Naive B cell (primary cell): ENCODE results near the gene NAALADL1. TPM values are rescaled to one million over a fixed set of nuclear protein-coding genes. Genes with fewer than 3 reads are reported as not detected.

Experiments
- polyA plus RNA-seq, 6 donors: library from polyadenylated mRNA; unstranded; fragments of 300-500 nt; fragmentation: Illumina TruSeq; gene quantifications; one replicate each; pipeline ENCODE4 v1.2.3, GENCODE V29; 2021; ENCODE audit warnings: low read depth in 6 of 6

NAALADL1 gene
- polyA plus RNA-seq, 6 donors from 2014 or later, result 19.4 to 28.3 (median 24.3) TPM

Other genes with a start within 250 kb of the NAALADL1 start
- gene MEN1, start 248.0 kb downstream of the NAALADL1 start, polyA plus RNA-seq, result 10 to 100 TPM; 12.3 to 49.5 (median 27.4) TPM
- under 1 TPM in 4 of 6 donors, not detected in 2; 0.17 to 0.57 (median 0.33) TPM for gene CDC42BPG, start 213.9 kb downstream of the NAALADL1 start, polyA plus RNA-seq
- 100 to 1,000 TPM in 2 of 6 donors, 10 to 100 TPM in 4; 65.3 to 119 (median 90.7) TPM for gene EHD1, start 179.9 kb downstream of the NAALADL1 start, polyA plus RNA-seq
- gene ATG2A, start 141.3 kb downstream of the NAALADL1 start, polyA plus RNA-seq, result 1 to 10 TPM in 5 of 6 donors, not detected in 1; 2.8 to 5.0 (median 3.4) TPM
- 10 to 100 TPM in 3 of 6 donors, 1 to 10 TPM in 3; 7.2 to 15.1 (median 10.2) TPM for gene PPP2R5B, start 133.9 kb downstream of the NAALADL1 start, polyA plus RNA-seq
- not detected for gene GPHA2, start 122.7 kb downstream of the NAALADL1 start, polyA plus RNA-seq
- gene MAJIN, start 86.4 kb downstream of the NAALADL1 start, polyA plus RNA-seq, result 1 to 10 TPM in 2 of 6 donors, under 1 TPM in 2, not detected in 2; 0.48 to 1.7 (median 1.1) TPM
- 1 to 10 TPM in 3 of 6 donors, under 1 TPM in 2, not detected in 1; 0.13 to 2.9 (median 1.6) TPM for gene BATF2, start 61.6 kb downstream of the NAALADL1 start, polyA plus RNA-seq
- 10 to 100 TPM; 45.9 to 74.0 (median 64.2) TPM for gene ARL2, start 44.4 kb downstream of the NAALADL1 start, polyA plus RNA-seq
- gene SNX15, start 31.1 kb downstream of the NAALADL1 start, polyA plus RNA-seq, result 10 to 100 TPM; 11.7 to 18.3 (median 14.9) TPM
- 1 to 10 TPM; 4.7 to 9.6 (median 6.4) TPM for gene SAC3D1, start 17.3 kb downstream of the NAALADL1 start, polyA plus RNA-seq
- under 1 TPM in 5 of 6 donors, not detected in 1; 0.11 to 1.00 (median 0.47) TPM for gene CDCA5, start 25.5 kb upstream of the NAALADL1 start, polyA plus RNA-seq
- gene ZFPL1, start 25.7 kb upstream of the NAALADL1 start, polyA plus RNA-seq, result 10 to 100 TPM; 30.0 to 37.4 (median 35.0) TPM
- 100 to 1,000 TPM in 2 of 6 donors, 10 to 100 TPM in 4; 80.5 to 106 (median 91.2) TPM for gene VPS51, start 37.7 kb upstream of the NAALADL1 start, polyA plus RNA-seq
- gene TM7SF2, start 53.3 kb upstream of the NAALADL1 start, polyA plus RNA-seq, result 10 to 100 TPM; 11.6 to 18.4 (median 15.0) TPM
- 10 to 100 TPM in 4 of 6 donors, 1 to 10 TPM in 2; 6.3 to 16.5 (median 14.1) TPM for gene ZNHIT2, start 59.1 kb upstream of the NAALADL1 start, polyA plus RNA-seq
- gene FAU, start 63.6 kb upstream of the NAALADL1 start, polyA plus RNA-seq, result 1,000 to 10,000 TPM; 1,024 to 1,586 (median 1,385) TPM
- 100 to 1,000 TPM in 3 of 6 donors, 10 to 100 TPM in 3; 68.8 to 111 (median 102) TPM for gene MRPL49, start 63.8 kb upstream of the NAALADL1 start, polyA plus RNA-seq
- 10 to 100 TPM; 21.4 to 86.9 (median 43.5) TPM for gene SYVN1, start 76.0 kb upstream of the NAALADL1 start, polyA plus RNA-seq
- gene SPDYC, start 111.7 kb upstream of the NAALADL1 start, polyA plus RNA-seq, result under 1 TPM in 1 of 6 donors, not detected in 5; 0.48 TPM
- gene CAPN1, start 123.4 kb upstream of the NAALADL1 start, polyA plus RNA-seq, result 100 to 1,000 TPM in 5 of 6 donors, 10 to 100 TPM in 1; 93.8 to 132 (median 124) TPM
- gene POLA2, start 203.4 kb upstream of the NAALADL1 start, polyA plus RNA-seq, result 10 to 100 TPM; 11.9 to 20.4 (median 16.2) TPM